ELF-1 (cell line): ENCODE measurements around the gene PRXL2C.

Experiments used
- DNase-seq: peaks from one replicate; pipeline ENCODE4 v3.0.0-alpha.2; 2016; ENCODE audit warnings: low read depth, low spot score

The PRXL2C gene

DNA sequence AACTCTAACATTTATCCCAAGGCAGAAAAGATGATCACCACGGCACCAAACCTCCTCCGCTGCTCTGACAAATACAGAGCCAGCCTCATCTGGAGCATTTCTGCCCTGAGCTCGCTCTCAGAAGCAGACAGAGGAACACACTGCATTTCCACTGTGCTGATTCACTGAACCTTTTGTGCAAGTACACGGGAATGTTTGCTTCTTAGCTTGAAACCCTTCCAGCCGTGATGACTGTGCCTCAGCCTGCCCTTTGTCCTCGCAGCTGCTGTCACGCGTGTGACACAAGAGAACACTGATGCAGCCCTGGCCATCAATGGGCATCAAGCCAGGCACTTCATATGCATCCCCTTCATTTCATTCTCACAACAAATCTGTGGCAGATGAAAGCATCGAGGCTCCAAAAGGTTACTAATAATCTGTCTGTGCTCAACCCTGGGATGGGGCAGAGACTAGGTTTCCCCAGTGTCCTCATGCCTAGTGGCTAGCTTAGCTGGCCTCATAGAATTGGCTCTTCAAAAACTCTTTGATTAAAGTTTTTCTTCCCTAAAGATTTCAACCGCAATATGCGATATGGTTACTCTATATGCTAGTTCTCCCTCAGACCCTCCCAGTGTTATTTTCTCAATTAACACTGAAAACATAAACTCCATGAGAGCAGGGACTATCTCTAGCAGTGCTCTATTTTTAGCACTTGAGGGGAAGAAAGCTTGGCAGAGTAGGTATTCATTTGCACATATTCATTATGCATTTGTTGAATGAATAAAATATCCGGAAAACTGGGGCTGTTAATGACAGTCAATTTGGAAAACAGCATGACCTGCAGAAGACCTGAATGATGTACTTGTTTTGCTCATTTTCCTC lies 42.8 kb downstream of the PRXL2C start:
- peak; percentile 20 for DNase-seq

DNA sequence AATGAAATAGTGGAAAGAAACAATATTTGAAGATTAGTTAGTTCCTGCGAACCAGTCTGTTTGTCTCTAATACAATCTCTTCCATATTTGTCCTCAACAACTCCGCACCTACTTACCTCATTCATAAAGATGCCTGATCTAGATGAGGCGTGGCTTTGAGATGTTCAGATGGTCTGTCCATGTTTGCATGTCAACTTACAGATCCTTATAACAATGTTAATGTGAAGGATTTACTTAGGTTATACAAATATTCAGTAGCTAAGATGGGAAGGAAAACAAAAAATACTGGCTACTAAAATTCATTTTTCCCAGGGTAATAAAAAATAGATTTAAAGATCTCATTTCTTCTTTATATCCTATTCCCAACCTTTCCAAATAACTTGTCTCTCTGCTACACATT lies 43.8 kb downstream of the PRXL2C start:
- no peak for DNase-seq

DNA sequence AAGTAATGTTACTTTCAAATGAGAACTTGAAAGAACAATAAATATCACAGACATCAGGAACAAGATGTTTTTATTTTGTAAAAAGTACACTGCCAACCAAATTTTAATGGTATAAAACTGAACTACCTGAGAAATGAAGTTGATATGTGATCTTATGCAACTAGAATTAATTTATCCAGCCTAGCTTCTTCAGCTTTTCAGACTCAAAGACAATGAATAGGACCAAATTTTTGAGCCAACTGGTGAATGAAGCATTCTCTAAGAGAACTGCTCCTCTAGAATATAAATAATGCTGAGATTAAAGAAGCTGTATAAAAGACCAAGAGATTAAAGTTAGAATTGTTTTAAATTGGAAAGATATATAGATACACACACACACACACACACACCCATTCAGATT lies 45.4 kb downstream of the PRXL2C start:
- no peak for DNase-seq

DNA sequence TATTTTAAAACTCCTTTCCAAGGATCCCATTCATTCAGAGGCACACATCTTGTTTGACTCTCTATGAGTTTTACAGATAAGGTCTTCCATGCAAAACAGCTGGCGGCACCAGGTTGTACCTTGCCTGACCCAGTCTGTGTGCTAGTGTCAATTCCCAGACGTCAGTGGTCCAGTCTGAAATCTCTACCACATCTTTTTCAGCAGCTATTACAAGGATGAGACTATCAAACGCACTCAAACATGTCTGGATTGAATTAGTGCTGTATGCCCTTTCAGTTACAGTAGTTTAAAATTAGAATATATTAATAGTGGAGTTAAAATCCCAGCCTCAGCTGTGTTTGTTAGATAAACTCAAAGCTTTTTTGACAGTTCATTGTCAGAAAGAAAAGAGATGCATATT lies 47.1 kb downstream of the PRXL2C start:
- no peak for DNase-seq

DNA sequence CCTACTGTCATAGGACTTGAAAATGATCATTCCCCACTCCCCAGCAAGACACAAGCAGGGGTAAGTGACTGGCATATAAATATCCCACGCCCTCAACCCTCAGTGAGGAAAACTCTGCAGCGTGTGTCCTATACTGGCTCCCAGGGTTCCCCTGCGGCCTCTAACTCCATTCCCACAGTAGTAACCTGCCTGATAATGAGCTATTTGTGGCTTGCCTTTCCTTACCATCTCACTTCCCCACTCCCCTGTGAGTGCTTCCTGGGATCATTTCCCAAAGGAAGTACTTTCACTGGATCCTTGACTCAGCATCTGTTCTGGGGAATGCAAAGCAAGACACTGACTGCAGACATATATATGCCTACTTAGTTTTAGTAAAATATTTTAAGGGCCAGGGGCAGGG lies 49.8 kb downstream of the PRXL2C start:
- DNase-seq, result no peak

DNA sequence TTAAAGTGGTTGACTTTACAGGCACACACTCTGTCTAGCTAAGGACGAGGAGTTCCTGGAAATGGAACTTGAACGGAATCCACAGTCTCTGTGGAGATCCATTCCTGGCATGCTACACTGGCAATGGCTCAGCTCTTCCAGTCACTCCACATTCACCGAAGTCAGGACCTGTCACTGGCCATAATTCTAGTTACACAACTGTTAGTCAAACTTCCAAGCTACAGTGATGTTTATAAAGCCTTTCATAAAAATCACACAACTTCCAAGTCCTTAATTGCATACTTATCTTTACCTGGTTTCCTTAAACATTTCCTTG lies 51.2 kb downstream of the PRXL2C start:
- DNase-seq, result no peak

DNA sequence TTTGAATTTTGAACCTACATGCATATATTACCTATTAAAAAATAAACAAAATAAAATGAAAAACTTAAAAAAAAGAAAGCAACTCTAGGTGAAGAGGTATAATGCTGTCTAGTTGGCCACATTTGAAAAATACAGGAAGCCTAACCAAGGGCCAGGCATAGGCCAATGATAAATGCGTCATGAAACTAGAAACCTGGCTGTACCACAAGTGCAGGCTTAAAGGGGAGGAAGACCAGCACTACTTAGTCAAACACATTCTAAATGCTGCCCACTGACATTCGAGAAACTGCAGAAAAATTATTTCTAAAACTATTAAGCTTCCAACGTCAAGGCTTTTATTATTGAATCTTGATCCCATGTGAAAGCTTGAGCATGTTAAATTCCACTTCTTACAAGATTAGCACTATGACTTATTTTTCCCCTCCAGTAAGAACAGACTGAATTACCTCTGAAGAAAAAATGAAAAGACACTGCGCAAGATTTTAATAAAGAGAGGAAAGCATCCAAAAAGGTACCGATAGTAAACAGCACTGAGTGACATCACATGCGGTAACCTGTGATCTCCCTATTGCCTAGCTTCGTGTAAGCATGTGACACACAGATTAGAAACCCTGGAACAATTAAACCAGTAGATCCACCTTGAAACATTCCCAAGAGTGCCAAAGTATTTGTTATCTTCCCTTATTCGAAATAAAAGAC lies 51.7 kb downstream of the PRXL2C start:
- no peak for DNase-seq

DNA sequence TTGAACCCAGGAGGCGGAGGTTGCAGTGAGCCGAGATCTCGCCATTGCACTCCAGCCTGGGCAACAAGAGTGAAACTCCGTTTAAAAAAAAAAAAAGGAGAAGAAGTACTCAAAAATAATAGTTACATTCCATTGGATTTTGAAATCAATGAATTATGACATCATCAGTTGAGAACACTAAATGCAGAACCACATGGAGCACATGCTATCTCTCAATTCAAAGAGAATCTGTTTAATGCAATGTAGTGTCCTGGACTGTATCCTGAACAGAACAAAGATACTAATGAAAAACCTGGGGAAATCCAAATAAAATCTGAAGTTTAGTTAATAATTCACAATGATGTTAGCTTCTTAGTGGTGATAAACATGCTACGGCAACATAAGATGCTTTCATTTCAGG lies 55.8 kb downstream of the PRXL2C start:
- no peak for DNase-seq

DNA sequence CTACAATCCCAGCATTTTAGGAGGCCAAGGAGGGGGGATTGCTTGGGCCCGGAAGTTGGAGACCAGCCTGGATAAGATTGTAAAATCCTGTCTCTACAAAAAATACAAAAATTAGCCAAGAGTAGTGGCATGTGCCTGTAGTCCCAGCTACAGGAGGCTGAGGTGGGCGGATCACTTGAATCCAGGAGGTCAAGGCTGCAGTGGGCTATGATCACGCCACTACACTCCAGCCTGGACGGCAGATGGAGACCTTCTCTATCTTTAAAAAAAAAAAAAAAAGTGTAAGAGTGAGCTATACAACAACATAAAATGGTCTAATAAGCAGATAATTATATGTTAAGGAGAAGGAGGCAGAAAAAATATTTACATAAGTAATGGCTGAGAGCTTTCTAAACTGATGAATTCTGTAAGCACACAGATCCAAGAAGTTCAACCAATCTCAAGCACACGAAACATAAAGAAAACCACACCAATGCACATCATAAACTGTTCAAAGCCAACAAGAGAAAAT lies 58.5 kb downstream of the PRXL2C start:
- DNase-seq, result no peak
